HL-60 (cell line): ENCODE measurements around the gene TCF23.

Experiments used
- DNase-seq, 2 experiments: peaks; one replicate each; pipeline ENCODE4 v3.0.0-alpha.2; 2010 to 2020; ENCODE audit warnings: low read depth in 1 of 2, low spot score in 1 of 2
- H3K27ac ChIP-seq: fragments of 250-450 bp; sonication (Bioruptor Pico); replicated peaks from 2 replicates; pipeline ENCODE4 v1.5.1; 2020; ENCODE audit warnings: mild to moderate bottlenecking, moderate library complexity
- H3K27me3 ChIP-seq: fragments of 250-450 bp; sonication (Bioruptor Pico); 2 replicates; pipeline ENCODE4 v1.5.1; 2021; ENCODE audit warnings: mild to moderate bottlenecking, moderate library complexity; ENCODE audit not compliant: insufficient read depth, poor library complexity, severe bottlenecking
- H3K4me3 ChIP-seq: replicated peaks from 2 replicates; pipeline ENCODE4 v1.5.1; 2011; ENCODE audit warnings: mild to moderate bottlenecking, control low read depth, low read length; ENCODE audit not compliant: insufficient read depth
- CTCF ChIP-seq: IDR thresholded peaks from one replicate; pipeline ENCODE4 v1.5.1; 2011; ENCODE audit warnings: low read length, control low read depth, inconsistent platforms; ENCODE audit not compliant: insufficient read depth
- GABPA ChIP-seq: IDR thresholded peaks from 2 replicates; pipeline ENCODE4 v1.6.1; 2012; ENCODE audit warnings: low read depth
- POLR2AphosphoS5 ChIP-seq: IDR thresholded peaks from 2 replicates; pipeline ENCODE4 v1.6.1; 2012; ENCODE audit warnings: low read depth
- REST ChIP-seq: IDR thresholded peaks from 2 replicates; pipeline ENCODE4 v1.6.1; 2012; ENCODE audit warnings: low read depth; ENCODE audit not compliant: insufficient replicate concordance
- SPI1 ChIP-seq: IDR thresholded peaks from 2 replicates; pipeline ENCODE4 v1.6.1; 2012; ENCODE audit warnings: low read depth, mild to moderate bottlenecking, borderline replicate concordance

TCF23 gene

GRCh38 chr2:27159271-27159670 lies 10.5 kb downstream of the TCF23 start:
- DNase-seq, result no peak
- H3K27me3 ChIP-seq, result no peaks in the 10 kb centered on the region
- no peak overlapping the region for H3K4me3 ChIP-seq
- TF ChIP-seq SPI1 (no peak), REST (no peak), POLR2AphosphoS5 (no peak)
- no peak overlapping the region for H3K27ac ChIP-seq

- Histone ChIP-seq H3K4me3 (no peak overlapping the region), H3K27me3 (no peaks in the 10 kb centered on the region), H3K27ac (no peak overlapping the region)
- TF ChIP-seq POLR2AphosphoS5 (no peak), REST (no peak), GABPA (no peak)
- DNase-seq, result no peak
Measured at GRCh38 chr2:27160191-27160590, 11.4 kb downstream of the TCF23 start.

GRCh38 chr2:27162151-27163121 lies 13.6 kb downstream of the TCF23 start:
- Histone ChIP-seq H3K4me3 (no peak overlapping the region), H3K27me3 (no peaks in the 10 kb centered on the region), H3K27ac (no peak overlapping the region)
- no peak for TF ChIP-seq GABPA
- no peak for TF ChIP-seq CTCF
- TF ChIP-seq SPI1, result no peak
- no peak for TF ChIP-seq POLR2AphosphoS5
- TF ChIP-seq REST, result no peak
- no peak for DNase-seq
